ENCODE data around the gene PIAS3. TPM values are rescaled to one million over a fixed set of nuclear protein-coding genes. Genes with fewer than 3 reads are reported as not detected.

PIAS3 gene
- total RNA-seq (2014; rRNA removed; shearing (Covaris generic)): 11.7 and 19.8 TPM in 2 replicates
- 56.6 and 57.2 TPM in 2 replicates for polyA plus RNA-seq (2015; cell fraction: cytosol; rRNA removed)
- 137 and 144 TPM in 2 replicates for polyA plus RNA-seq (2015; cell fraction: nucleus; rRNA removed)

DNA sequence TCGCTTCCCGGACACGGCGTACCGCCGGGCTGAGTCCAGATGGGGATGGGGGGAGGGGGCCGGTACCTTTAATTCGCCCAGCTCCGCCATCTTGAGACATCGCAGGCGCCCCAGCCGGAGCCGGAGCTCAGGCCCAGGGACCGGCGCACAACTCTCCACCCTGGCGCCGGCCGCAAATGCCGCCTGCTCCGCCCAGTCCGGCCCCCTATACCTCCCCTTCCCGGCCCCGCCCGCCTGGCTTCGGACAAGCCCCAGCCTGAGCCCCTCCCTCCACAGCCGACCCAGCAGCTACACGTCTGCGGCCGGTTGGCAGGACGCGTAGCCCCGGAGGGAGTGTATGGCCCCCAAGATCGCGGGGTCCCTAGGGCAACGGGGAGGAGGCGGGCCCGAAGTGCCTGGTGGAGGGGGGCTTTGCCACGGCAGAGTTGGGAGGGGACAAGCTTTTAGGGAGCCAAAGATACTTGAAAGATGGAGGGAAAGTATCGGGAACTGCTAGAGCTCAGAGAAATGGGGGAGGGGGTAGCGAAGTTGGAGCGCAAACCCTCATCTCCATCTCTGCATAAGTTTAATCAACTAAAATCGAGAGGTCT lies at the start of gene PIAS3:
TSS of gene PIAS3 (minus strand) at position 181 of the 590 bp plus-strand sequence. CDS start at position 90, 91 bp downstream.
- DNase-seq (ENCODE audit: low read depth): peak; percentile 90

- no peak for DNase-seq (ENCODE audit: low read depth)
Measured at GRCh38 chr1:145908653-145909052, 49.8 kb upstream of the PIAS3 start.

GRCh38 chr1:145906954-145907753 lies 48.3 kb upstream of the PIAS3 start:
- DNase-seq (ENCODE audit: low read depth): no peak

- no peak for DNase-seq (ENCODE audit: low read depth)
Measured at GRCh38 chr1:145901312-145902021, 42.6 kb upstream of the PIAS3 start.

DNA sequence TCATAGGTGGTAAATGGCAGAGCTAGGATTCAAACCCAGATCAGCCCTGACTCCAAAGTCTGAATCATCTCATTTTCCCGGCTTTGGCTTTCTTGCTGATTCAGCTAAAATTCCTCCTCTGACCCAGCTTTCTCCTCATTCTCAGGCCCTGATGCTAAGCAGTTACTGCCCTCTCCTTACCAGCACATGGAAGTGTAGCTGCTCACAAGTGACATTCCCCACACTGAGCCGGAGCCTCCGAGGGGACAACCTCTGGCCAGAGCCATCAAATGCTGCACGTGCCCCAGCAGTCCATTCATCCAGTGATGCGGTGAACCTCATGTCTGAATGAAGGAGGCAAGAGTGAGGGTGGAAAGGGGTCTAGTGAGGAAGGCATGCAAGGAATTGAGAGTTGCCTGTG lies 39.9 kb upstream of the PIAS3 start:
- DNase-seq (ENCODE audit: low read depth): peak; percentile 18

DNA sequence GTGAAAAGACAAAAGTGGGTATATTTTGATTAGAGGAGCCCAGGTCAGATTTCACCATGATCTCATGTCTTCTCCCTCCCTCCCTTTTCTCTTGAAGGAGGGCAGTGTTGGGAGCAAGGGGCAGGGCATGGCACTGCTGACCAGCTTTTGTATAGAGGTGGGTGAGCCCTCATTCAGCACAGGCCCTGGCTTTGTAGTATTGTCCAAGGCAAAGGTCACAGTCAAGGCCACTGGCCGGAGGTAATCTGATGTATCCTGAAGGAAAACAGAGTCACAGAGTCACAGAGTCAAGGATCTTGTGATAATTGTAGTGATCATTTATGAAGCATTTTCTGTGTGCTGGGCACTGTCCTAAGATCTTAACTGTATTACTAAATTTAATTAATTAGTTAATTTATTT lies 39.1 kb upstream of the PIAS3 start:
- DNase-seq (ENCODE audit: low read depth): no peak

DNA sequence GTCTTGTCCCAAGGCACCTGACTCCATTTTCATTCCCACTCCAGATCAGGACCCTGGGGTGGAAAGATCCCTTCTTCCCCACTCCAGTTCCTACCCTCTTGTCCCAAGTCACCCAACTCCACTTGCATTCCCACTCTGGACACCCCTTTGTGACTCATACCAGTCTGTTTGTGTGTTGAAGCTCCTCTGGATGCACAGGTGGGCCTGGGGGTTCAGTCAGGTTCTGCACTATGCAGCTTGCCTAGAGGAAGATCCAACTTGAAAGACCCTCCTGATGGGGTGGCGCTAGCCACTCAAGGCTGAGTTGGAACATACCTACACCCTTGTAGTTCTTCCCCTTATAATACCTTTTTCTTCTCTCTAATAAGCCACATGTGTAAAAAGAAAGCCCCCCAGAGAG lies 36.6 kb upstream of the PIAS3 start:
- DNase-seq (ENCODE audit: low read depth): no peak

DNA sequence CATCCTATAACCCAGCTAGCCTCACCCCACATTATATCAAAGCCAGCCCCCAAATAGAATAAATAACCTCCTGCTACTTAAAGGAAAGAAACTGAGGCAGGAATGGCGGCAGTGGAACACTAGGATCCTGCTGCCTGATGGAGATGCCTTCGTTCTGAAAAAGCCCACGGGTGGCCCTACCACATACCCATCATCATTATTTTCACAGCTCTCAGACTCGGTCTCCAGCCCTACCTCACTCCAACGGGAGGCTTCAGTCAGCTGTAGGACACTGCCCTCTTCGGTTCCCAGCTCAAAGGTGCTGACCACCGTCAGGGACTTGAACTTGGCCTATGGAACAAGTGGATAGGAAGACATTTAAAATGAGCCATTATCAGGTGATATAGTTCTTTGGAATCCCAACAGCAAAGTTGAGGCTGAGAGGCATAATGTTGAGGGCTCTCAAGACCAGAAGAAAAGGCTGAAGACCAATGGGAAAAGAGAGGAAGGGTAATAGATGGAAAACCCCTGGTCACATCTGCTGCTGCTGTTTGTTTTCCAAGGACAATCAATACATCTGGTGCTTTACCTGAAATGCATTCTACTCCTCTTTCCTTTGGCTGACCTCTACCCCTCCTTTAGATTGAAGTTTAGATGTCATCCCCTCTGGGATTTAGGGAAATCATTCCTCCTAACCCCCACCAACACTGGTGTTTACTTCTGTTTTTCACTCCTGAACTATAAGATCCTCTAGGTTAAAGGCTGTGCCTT lies 34.6 kb upstream of the PIAS3 start:
- DNase-seq (ENCODE audit: low read depth): no peak

DNA sequence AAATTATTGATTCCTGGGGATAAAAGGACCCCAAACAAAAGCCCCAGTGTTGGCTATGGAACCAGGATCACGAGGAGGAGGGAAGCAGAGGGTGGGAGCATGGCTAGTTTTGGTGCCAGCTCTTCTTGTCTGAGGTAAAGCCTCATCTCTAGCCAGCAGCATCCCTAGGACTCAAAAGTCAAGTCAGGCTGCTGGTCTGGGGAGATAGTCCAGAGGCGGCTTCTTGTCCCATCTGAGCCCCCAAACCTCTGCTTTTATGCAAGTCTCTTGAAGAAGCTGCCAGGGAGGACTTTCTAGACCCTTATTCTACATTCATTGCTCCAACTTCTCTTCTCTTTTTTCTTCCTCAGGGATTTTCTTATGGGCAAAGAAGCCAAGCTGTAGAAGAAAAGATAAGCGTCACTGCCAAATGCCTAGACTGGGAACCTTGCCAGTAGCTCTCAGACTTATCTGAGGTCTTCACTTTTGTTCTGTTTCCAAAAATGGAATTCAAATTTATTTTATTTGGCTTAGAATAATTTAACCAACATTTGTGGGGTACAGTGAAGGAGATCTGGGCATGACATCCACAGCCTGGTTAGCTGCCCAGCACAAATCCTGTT lies 33.7 kb upstream of the PIAS3 start:
- no peak for DNase-seq (ENCODE audit: low read depth)

DNA sequence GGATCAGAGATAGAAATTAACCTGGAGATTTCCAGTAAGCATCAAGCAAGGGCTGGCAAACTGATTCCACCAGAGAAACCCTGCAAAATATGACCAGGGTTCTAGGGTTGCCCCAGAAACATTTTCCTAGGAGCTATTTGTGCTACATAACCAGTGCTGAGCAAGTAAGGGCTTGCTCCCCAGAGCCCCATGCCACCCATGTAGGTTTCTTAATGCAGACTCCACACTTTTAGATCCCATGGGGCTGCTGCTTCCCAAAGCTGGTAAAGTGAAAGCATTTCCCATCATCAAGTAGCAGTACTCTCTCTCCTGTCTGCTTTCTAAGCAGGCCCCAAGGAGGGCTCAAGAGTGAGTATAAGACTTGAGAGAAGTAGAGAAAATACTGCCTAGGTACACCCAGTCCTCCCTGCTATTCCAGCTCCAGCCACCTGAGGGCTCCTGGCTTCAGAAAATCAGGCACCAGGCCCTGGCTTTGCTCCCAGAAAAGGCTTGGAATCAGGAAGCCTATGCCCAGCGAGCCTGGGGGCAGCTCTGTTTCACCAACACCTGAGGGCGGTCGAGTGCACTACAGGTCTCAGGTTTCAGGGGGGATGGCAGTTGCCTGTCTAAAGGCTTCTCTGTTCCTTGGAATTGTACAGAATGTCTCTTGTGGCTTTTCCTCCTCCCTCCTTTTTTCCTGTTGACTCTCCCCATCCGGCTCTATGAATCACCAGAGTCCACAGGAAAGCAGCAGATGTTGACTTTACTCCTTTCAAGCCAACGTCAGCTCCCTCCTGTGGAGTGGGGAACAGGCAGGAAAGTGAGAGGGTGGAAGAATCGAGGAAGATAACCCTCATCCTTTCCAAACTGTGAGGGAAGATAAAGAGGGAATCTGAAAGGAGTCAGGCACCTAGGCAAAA lies 33.0 kb upstream of the PIAS3 start:
- peak; percentile 100 for DNase-seq (ENCODE audit: low read depth)

- DNase-seq (ENCODE audit: low read depth): peak; percentile 70
Measured at GRCh38 chr1:145891143-145891542, 32.3 kb upstream of the PIAS3 start.

DNA sequence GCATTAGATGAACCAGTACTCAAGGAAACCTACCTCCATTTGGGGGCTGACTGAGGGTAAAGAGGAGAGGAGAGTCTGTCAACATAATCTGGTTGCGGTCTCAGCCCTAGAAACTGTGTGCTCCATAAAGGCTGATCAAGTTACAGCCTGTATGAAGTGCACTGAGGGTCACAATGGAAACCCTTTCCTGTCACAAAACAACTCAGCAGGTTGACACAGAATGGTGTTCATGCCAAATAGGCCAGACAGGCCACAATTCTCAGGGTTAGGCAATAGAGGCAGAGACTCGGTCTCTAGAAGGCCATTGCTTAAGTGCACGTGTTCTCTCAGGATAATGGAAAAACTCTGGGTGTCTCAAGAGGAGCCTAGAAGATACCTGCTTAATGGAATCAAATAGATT lies 30.8 kb upstream of the PIAS3 start:
- no peak for DNase-seq (ENCODE audit: low read depth)

DNA sequence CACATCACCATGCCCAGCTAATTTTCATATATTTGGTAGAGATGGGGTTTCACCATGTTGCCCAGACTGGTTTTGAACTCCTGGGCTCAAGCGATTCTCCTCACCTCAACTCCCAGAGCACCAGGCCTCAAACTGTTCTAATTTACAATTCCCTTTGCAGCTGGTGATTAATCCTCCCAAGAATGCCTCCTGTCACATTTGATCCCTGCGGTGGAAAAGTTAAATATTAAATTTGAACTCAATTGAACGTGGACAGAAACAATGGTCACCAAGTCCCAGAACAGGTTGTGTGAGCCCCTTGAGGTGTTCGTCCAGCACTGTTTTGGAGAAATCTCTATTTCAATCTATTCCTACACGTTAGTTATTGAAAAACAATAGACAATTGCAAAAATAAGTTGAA lies 28.8 kb upstream of the PIAS3 start:
- no peak for DNase-seq (ENCODE audit: low read depth)

DNA sequence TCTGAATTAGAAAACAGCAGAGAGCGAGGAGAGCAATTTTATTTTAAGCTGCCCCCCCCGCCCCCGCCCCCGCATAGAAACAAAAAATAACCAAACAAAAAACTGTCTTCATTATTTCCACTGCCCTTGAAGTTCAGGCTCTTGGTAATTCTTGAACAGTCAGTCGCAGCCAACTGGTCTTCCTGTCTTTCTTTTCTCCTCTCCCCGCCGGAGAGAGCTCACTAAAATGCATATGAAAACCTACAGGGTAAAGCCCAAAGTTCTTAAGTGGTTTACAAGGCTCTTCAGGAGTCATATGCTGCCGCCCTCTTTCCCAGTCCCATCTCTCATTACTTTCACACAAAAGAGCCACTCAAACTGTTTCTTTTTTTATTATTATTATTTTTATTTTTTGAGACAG lies 27.9 kb upstream of the PIAS3 start:
- no peak for DNase-seq (ENCODE audit: low read depth)

- DNase-seq (ENCODE audit: low read depth): no peak
Measured at GRCh38 chr1:145886390-145886789, 27.5 kb upstream of the PIAS3 start.

DNA sequence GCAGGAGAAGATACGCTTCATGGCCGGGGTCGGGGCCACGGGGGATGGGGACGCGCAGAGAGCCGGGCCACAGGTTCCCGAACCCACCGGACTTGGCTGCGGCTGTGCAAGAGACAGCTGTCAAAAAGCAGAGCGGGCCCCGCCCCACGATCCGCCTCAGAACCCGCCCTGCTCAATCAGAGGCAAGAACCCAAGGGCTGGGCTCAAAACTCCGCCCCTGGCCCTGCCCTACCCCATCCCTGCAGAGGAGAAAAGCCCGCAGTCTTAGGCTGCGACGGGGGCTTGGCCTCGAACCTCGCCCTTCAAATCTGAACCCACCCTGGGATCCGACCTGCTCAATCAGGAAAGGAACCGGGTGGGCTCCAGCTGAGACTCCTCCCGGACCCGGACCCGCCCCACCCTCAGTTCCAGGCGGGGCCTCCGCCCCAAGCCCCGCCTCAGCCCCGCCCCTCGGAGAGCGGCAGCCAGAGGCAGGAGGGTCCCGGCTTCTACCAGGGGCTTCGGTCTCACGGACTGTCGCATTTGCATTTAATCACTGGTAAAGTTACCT lies 26.9 kb upstream of the PIAS3 start, which contains the start of gene ANKRD35:
TSS of gene ANKRD35 (minus strand) at position 129 of the 550 bp plus-strand sequence. CDS start at position 21, 108 bp downstream.
- DNase-seq (ENCODE audit: low read depth): peak; percentile 70

GRCh38 chr1:145884675-145885074 lies 25.8 kb upstream of the PIAS3 start:
- peak; percentile 76 for DNase-seq (ENCODE audit: low read depth)

DNA sequence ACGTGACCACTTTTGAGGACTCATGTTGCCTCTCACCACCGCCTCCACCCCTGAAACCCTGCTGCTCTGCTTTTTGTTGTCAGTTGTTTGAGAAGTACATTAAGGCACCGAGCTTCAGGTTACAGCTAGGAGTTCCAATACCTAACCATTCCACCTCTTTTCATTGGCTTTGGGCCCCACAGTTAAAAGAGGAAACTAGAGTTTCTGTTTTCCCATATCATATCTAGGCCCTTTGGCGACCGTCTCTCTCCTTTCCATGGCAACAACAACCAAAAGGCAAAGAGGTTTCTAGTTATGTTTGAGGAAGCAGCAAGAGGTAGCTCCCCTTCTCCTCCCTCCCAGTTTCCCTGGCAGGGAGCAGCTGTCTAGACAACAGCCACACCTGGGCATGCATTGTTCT lies 20.9 kb upstream of the PIAS3 start:
- DNase-seq (ENCODE audit: low read depth): no peak

GRCh38 chr1:145878724-145879123 lies 19.8 kb upstream of the PIAS3 start:
- no peak for DNase-seq (ENCODE audit: low read depth)
